HepG2 (cell line): Measurements from ENCODE around the gene ITGB2. TPM values are rescaled to one million over a fixed set of nuclear protein-coding genes. Genes with fewer than 3 reads are reported as not detected.

Experiments used
- E2F2 ChIP-seq: sonication (generic); formaldehyde crosslinking; IDR thresholded peaks from 2 replicates; pipeline ENCODE4 v1.4.0; 2020; ENCODE audit warnings: missing genetic modification reagents, borderline replicate concordance
- HMG20B ChIP-seq: conservative IDR thresholded peaks from 2 replicates; pipeline ENCODE4 v1.6.1; 2016; ENCODE audit warnings: missing genetic modification reagents, missing compliant biosample characterization
- KAT2B ChIP-seq: fragments of 150-350 bp; IDR thresholded peaks from 2 replicates; pipeline ENCODE4 v1.6.1; 2014; ENCODE audit warnings: low read depth, low read length, borderline replicate concordance
- MIXL1 ChIP-seq: IDR thresholded peaks from 2 replicates; pipeline ENCODE4 v1.6.1; 2016
- POLR2A ChIP-seq, 2 experiments: IDR thresholded peaks; 2 replicates each; pipeline ENCODE4 v1.6.1; 2011; ENCODE audit warnings: low read depth in 2 of 2, low read length in 2 of 2, mild to moderate bottlenecking in 1 of 2, moderate library complexity in 1 of 2; ENCODE audit not compliant: insufficient read depth in 1 of 2
- SYNCRIP ChIP-seq: fragments of 200-400 bp; formaldehyde crosslinking; IDR thresholded peaks from 2 replicates; pipeline ENCODE4 v1.6.1; 2018; ENCODE audit warnings: mild to moderate bottlenecking, low read depth, low read length; ENCODE audit not compliant: insufficient read depth
- ZBTB21 ChIP-seq: sonication (generic); formaldehyde crosslinking; IDR thresholded peaks from 2 replicates; pipeline ENCODE4 v1.4.0; 2020; ENCODE audit warnings: missing genetic modification reagents
- ZNF18 ChIP-seq: sonication (generic); formaldehyde crosslinking; IDR thresholded peaks from 2 replicates; pipeline ENCODE4 v1.8.0; 2022; ENCODE audit warnings: mild to moderate bottlenecking, missing genetic modification reagents; ENCODE audit not compliant: insufficient replicate concordance
- ZNF501 ChIP-seq: sonication (generic); formaldehyde crosslinking; IDR thresholded peaks from 2 replicates; pipeline ENCODE4 v1.5.1; 2020; ENCODE audit warnings: mild to moderate bottlenecking, moderate library complexity, missing genetic modification reagents
- ZNF530 ChIP-seq: sonication (generic); formaldehyde crosslinking; IDR thresholded peaks from 2 replicates; pipeline ENCODE4 v1.5.0; 2020; ENCODE audit warnings: low read depth, mild to moderate bottlenecking, missing genetic modification reagents
- ZSCAN12 ChIP-seq: sonication (generic); formaldehyde crosslinking; IDR thresholded peaks from 2 replicates; pipeline ENCODE4 v1.9.0; 2021; ENCODE audit warnings: mild to moderate bottlenecking, missing genetic modification reagents
- polyA plus RNA-seq, 8 experiments: library from polyadenylated mRNA; depleted of rRNA in 3 of 8; stranded (reverse) in 7 of 8; unstranded in 1 of 8; fragments of >200 nt; fragmentation: Illumina TruSeq in 4 of 8; extraction: Trizol in 4 of 8; gene quantifications; 2 replicates each; pipeline versions ENCODE4 v1.2.1 to v1.2.3, GENCODE V29; 2011 to 2016; ENCODE audit warnings: low read depth in 4 of 8, missing spikeins in 1 of 8, mixed read lengths in 1 of 8; ENCODE audit not compliant: insufficient read depth in 1 of 8
- total RNA-seq, 5 experiments: library from RNA; depleted of rRNA; stranded (reverse); fragments of >200 nt; fragmentation: Illumina TruSeq; extraction: Trizol; gene quantifications; 2 replicates each; pipeline ENCODE4 v1.2.3, GENCODE V29; 2016; ENCODE audit warnings: low read depth in 1 of 5
- TF ChIP-seq, protein P1 (sequence below): sonication (generic); formaldehyde crosslinking; IDR thresholded peaks from 2 replicates; pipeline ENCODE4 v1.4.0; 2020; ENCODE audit warnings: missing genetic modification reagents, borderline replicate concordance
- TF ChIP-seq, protein P2 (sequence below): sonication (generic); formaldehyde crosslinking; IDR thresholded peaks from 2 replicates; pipeline ENCODE4 v1.4.0; 2020; ENCODE audit warnings: mild to moderate bottlenecking, missing genetic modification reagents
- TF ChIP-seq, protein P3 (sequence below): sonication (generic); formaldehyde crosslinking; IDR thresholded peaks from 2 replicates; pipeline ENCODE4 v1.8.1; 2023; ENCODE audit warnings: mild to moderate bottlenecking, missing genetic modification reagents
- TF ChIP-seq, protein P4 (sequence below): sonication (generic); formaldehyde crosslinking; IDR thresholded peaks from 2 replicates; pipeline ENCODE4 v1.4.0; 2020; ENCODE audit warnings: missing genetic modification reagents, mild to moderate bottlenecking, borderline replicate concordance

The ITGB2 gene
- total and polyA plus RNA-seq, 2 of the 13 experiments (the other 11 are each of a cell fraction or from before 2014, with no cell fraction given): 4.2 to 18.0 TPM

GRCh38 chr21:44869781-44870747 is 50.6 kb downstream of the ITGB2 start (continued):
- no peak for TF ChIP-seq ZNF18 (CRISPR knock-in tag)
- TF ChIP-seq SYNCRIP: no peak
- TF ChIP-seq E2F2 (CRISPR knock-in tag): no peak
- TF ChIP-seq, protein P1, sequence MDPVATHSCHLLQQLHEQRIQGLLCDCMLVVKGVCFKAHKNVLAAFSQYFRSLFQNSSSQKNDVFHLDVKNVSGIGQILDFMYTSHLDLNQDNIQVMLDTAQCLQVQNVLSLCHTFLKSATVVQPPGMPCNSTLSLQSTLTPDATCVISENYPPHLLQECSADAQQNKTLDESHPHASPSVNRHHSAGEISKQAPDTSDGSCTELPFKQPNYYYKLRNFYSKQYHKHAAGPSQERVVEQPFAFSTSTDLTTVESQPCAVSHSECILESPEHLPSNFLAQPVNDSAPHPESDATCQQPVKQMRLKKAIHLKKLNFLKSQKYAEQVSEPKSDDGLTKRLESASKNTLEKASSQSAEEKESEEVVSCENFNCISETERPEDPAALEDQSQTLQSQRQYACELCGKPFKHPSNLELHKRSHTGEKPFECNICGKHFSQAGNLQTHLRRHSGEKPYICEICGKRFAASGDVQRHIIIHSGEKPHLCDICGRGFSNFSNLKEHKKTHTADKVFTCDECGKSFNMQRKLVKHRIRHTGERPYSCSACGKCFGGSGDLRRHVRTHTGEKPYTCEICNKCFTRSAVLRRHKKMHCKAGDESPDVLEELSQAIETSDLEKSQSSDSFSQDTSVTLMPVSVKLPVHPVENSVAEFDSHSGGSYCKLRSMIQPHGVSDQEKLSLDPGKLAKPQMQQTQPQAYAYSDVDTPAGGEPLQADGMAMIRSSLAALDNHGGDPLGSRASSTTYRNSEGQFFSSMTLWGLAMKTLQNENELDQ (CRISPR knock-in tag): no peak
- TF ChIP-seq MIXL1 (CRISPR knock-in tag): no peak
- TF ChIP-seq, protein P2, sequence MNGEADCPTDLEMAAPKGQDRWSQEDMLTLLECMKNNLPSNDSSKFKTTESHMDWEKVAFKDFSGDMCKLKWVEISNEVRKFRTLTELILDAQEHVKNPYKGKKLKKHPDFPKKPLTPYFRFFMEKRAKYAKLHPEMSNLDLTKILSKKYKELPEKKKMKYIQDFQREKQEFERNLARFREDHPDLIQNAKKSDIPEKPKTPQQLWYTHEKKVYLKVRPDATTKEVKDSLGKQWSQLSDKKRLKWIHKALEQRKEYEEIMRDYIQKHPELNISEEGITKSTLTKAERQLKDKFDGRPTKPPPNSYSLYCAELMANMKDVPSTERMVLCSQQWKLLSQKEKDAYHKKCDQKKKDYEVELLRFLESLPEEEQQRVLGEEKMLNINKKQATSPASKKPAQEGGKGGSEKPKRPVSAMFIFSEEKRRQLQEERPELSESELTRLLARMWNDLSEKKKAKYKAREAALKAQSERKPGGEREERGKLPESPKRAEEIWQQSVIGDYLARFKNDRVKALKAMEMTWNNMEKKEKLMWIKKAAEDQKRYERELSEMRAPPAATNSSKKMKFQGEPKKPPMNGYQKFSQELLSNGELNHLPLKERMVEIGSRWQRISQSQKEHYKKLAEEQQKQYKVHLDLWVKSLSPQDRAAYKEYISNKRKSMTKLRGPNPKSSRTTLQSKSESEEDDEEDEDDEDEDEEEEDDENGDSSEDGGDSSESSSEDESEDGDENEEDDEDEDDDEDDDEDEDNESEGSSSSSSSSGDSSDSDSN (CRISPR knock-in tag): peak; percentile 44; the same call in 1 of the 2 replicates
- peak; percentile 60 for TF ChIP-seq ZNF501 (CRISPR knock-in tag)
- no peak for TF ChIP-seq ZBTB21
- no peak for TF ChIP-seq ZSCAN12 (CRISPR knock-in tag)
- 0 out of 2 replicates have a peak, but pooled peaks have one; percentile 23 for TF ChIP-seq HMG20B
- TF ChIP-seq, protein P3, sequence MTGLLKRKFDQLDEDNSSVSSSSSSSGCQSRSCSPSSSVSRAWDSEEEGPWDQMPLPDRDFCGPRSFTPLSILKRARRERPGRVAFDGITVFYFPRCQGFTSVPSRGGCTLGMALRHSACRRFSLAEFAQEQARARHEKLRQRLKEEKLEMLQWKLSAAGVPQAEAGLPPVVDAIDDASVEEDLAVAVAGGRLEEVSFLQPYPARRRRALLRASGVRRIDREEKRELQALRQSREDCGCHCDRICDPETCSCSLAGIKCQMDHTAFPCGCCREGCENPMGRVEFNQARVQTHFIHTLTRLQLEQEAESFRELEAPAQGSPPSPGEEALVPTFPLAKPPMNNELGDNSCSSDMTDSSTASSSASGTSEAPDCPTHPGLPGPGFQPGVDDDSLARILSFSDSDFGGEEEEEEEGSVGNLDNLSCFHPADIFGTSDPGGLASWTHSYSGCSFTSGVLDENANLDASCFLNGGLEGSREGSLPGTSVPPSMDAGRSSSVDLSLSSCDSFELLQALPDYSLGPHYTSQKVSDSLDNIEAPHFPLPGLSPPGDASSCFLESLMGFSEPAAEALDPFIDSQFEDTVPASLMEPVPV (CRISPR knock-in tag): no peak
- no peak for TF ChIP-seq KAT2B
- TF ChIP-seq, protein P4, sequence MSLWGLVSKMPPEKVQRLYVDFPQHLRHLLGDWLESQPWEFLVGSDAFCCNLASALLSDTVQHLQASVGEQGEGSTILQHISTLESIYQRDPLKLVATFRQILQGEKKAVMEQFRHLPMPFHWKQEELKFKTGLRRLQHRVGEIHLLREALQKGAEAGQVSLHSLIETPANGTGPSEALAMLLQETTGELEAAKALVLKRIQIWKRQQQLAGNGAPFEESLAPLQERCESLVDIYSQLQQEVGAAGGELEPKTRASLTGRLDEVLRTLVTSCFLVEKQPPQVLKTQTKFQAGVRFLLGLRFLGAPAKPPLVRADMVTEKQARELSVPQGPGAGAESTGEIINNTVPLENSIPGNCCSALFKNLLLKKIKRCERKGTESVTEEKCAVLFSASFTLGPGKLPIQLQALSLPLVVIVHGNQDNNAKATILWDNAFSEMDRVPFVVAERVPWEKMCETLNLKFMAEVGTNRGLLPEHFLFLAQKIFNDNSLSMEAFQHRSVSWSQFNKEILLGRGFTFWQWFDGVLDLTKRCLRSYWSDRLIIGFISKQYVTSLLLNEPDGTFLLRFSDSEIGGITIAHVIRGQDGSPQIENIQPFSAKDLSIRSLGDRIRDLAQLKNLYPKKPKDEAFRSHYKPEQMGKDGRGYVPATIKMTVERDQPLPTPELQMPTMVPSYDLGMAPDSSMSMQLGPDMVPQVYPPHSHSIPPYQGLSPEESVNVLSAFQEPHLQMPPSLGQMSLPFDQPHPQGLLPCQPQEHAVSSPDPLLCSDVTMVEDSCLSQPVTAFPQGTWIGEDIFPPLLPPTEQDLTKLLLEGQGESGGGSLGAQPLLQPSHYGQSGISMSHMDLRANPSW (CRISPR knock-in tag): no peak
- 0 out of 4 replicates have a peak, but pooled peaks of 1 of the 2 experiments have one; percentile 36 for TF ChIP-seq POLR2A (IDR thresholded peaks at IDR 0.05; ENCODE audit: insufficient read depth in 1 of 2, low read depth in 2 of 2, low read length in 2 of 2)
- no peak for TF ChIP-seq ZNF530 (CRISPR knock-in tag)
